Prostate gland (tissue), 2 donors: ENCODE results near the gene CHCHD6.

ENCODE experiments used
- POLR2A ChIP-seq: fragments of 450-650 bp; IDR thresholded peaks from one replicate; pipeline ENCODE4 v1.6.1; 2016; ENCODE audit warnings: antibody characterized with exemption, mild to moderate bottlenecking
- POLR2AphosphoS5 ChIP-seq: sonication (generic); formaldehyde crosslinking; IDR thresholded peaks from one replicate; pipeline ENCODE4 v1.6.1; 2017; ENCODE audit warnings: antibody characterized with exemption
- TF ChIP-seq, protein P1 (sequence below), 4 experiments: fragments of 200-600 bp in 2 of 4; fragments of 450-650 bp in 2 of 4; sonication (generic) in 2 of 4; IDR thresholded peaks; 1 replicate in 3 of 4; 2 replicates in 1 of 4; pipeline ENCODE4 v1.5.1; 2016 to 2019; ENCODE audit warnings: antibody characterized with exemption in 4 of 4, mild to moderate bottlenecking in 2 of 4, moderate library complexity in 2 of 4

DNA sequence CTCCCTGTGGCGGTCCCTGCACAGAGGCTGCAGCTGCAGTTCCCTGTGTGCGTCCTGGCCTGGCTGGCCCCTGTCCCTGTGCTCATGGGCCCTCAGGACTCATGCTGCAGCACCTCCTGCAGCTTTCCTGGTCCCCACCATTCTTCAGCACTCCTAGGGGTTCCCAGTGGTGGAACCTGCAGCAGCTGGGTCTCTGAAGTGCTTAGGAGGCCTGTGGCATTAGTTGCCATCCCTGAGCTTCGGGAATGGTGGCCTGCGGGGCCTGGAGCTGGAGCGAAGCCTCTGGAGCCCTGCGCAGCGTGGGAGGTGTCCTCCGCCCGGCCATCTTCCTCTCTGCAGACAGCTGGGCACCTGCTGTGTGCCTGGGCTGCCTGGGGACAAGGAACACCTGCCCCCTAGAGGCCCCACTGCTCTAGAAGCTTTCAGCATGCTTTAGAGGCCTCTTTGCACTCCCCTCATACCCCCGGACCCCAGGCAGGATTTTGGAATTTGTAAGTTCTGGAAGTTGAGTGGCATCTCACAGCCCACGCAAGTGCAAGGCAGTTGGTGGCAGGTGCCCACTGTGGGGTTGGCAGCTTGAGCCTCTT lies 292.0 kb downstream of the CHCHD6 start:
- TF ChIP-seq, protein P1, sequence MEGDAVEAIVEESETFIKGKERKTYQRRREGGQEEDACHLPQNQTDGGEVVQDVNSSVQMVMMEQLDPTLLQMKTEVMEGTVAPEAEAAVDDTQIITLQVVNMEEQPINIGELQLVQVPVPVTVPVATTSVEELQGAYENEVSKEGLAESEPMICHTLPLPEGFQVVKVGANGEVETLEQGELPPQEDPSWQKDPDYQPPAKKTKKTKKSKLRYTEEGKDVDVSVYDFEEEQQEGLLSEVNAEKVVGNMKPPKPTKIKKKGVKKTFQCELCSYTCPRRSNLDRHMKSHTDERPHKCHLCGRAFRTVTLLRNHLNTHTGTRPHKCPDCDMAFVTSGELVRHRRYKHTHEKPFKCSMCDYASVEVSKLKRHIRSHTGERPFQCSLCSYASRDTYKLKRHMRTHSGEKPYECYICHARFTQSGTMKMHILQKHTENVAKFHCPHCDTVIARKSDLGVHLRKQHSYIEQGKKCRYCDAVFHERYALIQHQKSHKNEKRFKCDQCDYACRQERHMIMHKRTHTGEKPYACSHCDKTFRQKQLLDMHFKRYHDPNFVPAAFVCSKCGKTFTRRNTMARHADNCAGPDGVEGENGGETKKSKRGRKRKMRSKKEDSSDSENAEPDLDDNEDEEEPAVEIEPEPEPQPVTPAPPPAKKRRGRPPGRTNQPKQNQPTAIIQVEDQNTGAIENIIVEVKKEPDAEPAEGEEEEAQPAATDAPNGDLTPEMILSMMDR (IDR thresholded peaks at IDR 0.05) = no peak
- TF ChIP-seq POLR2A = no peak
- TF ChIP-seq POLR2AphosphoS5 = no peak
